ENCODE data around the gene PRIM2.
A peak's percentile ranks its signal among the peaks of the same experiment; 100 is the strongest.
"Not testable (repeated sequence)": the region's sequence is repeated elsewhere in the genome, so short reads cannot be mapped to it uniquely, and the experiment has no call there.

Gene PRIM2

DNA sequence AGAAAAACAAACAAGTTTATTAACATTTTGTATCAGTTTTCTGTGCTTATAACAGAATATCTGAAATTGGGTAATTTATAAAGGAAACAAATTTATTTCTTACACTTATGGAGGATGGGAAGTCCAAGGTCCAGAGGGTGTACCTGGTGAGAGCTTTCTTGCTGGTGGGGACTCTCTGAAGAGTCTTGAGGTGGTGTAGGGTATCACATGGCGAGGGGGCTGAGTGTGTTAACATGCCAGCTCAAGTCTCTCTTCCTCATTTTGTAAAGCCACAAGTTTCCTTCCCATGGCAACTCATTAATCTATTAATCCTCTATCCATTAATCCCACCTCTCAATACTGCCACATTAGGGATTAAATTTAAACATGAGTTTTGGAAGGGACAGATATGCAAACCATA lies 212.3 kb downstream of the PRIM2 start:
- not testable (repeated sequence) for H3K9me2 ChIP-seq (replicated peaks; ENCODE audit: insufficient read depth, low read length); H3K9me3 ChIP-seq (replicated peaks; ENCODE audit: insufficient read depth, low read length); H3F3A ChIP-seq (ENCODE audit: insufficient read depth, low read length); H3K36me3 ChIP-seq (replicated peaks; ENCODE audit: insufficient read depth, low read length); H2AFZ ChIP-seq (ENCODE audit: low read length); H3K79me2 ChIP-seq (ENCODE audit: low read length); DNase-seq; H3K27ac ChIP-seq (ENCODE audit: low read length); H3K9ac ChIP-seq (ENCODE audit: low read length); H3K27me3 ChIP-seq (replicated peaks; ENCODE audit: insufficient read depth, low read length); H3K4me1 ChIP-seq (ENCODE audit: low read length); H3K4me3 ChIP-seq (ENCODE audit: low read length); H3K4me2 ChIP-seq (ENCODE audit: low read depth, low read length); H4K20me1 ChIP-seq (ENCODE audit: insufficient read depth, low read length)

DNA sequence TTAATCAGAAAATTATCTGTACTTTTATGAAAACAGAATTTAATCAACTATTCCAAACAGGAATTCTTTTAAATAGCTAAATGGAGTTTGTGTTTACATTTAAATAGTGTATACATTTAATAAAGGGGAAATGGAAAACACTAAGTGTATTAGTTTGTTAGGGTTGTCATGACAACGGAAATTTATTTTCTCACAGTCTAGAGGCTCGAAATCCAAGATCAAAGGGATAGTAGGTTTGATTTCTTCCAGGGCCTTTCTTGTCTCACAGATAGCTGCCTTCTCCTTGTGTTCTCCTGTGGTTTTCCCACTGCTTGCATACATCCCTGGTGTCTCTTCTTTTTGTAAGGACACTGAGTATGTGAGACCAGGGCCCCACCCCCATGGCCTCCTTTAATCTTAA lies 215.2 kb downstream of the PRIM2 start:
- not testable (repeated sequence) for H3K9ac ChIP-seq (ENCODE audit: low read length); H3K27ac ChIP-seq (ENCODE audit: low read length); H3K9me3 ChIP-seq (replicated peaks; ENCODE audit: insufficient read depth, low read length); H3K27me3 ChIP-seq (replicated peaks; ENCODE audit: insufficient read depth, low read length); H4K20me1 ChIP-seq (ENCODE audit: insufficient read depth, low read length); H3K4me2 ChIP-seq (ENCODE audit: low read depth, low read length); H3K9me2 ChIP-seq (replicated peaks; ENCODE audit: insufficient read depth, low read length); H3F3A ChIP-seq (ENCODE audit: insufficient read depth, low read length); H2AFZ ChIP-seq (ENCODE audit: low read length); H3K4me3 ChIP-seq (ENCODE audit: low read length); H3K4me1 ChIP-seq (ENCODE audit: low read length); DNase-seq; H3K79me2 ChIP-seq (ENCODE audit: low read length); H3K36me3 ChIP-seq (replicated peaks; ENCODE audit: insufficient read depth, low read length)

DNA sequence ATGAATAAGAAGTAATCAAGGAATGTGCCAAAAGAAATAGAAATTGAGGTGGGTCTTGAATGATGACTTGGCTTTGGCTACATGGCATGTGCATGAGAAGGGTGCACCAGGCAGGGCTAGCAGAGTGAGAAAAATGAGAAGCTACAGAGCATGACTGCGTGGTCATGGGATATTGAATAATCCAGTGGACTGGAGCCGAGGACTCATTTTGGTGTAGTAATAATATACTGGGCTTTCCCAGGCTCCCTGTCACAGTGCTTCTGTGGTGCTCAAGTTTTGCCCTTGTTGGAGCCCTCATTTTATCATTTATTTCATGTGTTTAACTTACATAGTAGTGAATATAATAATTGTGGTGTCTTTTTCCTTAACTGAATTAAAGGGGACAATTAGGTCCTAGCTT lies 217.7 kb downstream of the PRIM2 start:
- not testable (repeated sequence) for H3K4me3 ChIP-seq (ENCODE audit: low read length); H3K27me3 ChIP-seq (replicated peaks; ENCODE audit: insufficient read depth, low read length); H3K79me2 ChIP-seq (ENCODE audit: low read length); H3K36me3 ChIP-seq (replicated peaks; ENCODE audit: insufficient read depth, low read length); H3K9me2 ChIP-seq (replicated peaks; ENCODE audit: insufficient read depth, low read length); H2AFZ ChIP-seq (ENCODE audit: low read length); H3K9ac ChIP-seq (ENCODE audit: low read length); H4K20me1 ChIP-seq (ENCODE audit: insufficient read depth, low read length); H3K27ac ChIP-seq (ENCODE audit: low read length); H3K9me3 ChIP-seq (replicated peaks; ENCODE audit: insufficient read depth, low read length); H3K4me2 ChIP-seq (ENCODE audit: low read depth, low read length); H3F3A ChIP-seq (ENCODE audit: insufficient read depth, low read length); H3K4me1 ChIP-seq (ENCODE audit: low read length); DNase-seq

DNA sequence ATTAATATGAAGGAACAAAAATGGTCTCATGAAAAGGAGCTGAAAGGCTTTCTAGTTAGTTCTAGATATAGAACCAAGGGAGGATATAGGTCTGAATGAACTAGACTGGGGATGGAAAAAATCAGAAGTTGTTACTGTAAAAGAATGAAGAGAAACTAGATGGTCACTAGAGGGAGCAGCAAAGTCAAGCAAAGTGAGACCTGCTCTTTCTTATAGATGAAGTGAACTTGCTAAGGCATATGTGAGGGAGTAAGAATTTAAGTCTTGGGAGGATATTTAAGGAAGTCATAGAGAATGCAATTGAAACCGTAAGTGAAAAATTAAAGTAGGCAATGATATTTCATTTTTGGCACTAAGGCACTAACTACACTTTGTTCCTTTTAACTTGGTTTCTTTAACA lies 218.6 kb downstream of the PRIM2 start:
- not testable (repeated sequence) for H3K27me3 ChIP-seq (replicated peaks; ENCODE audit: insufficient read depth, low read length); H3K4me3 ChIP-seq (ENCODE audit: low read length); H3K36me3 ChIP-seq (replicated peaks; ENCODE audit: insufficient read depth, low read length); H3K9ac ChIP-seq (ENCODE audit: low read length); H3K9me3 ChIP-seq (replicated peaks; ENCODE audit: insufficient read depth, low read length); H3K9me2 ChIP-seq (replicated peaks; ENCODE audit: insufficient read depth, low read length); H3K27ac ChIP-seq (ENCODE audit: low read length); H4K20me1 ChIP-seq (ENCODE audit: insufficient read depth, low read length); H2AFZ ChIP-seq (ENCODE audit: low read length); H3K4me2 ChIP-seq (ENCODE audit: low read depth, low read length); H3K4me1 ChIP-seq (ENCODE audit: low read length); DNase-seq; H3K79me2 ChIP-seq (ENCODE audit: low read length); H3F3A ChIP-seq (ENCODE audit: insufficient read depth, low read length)
- TF ChIP-seq, protein P1, sequence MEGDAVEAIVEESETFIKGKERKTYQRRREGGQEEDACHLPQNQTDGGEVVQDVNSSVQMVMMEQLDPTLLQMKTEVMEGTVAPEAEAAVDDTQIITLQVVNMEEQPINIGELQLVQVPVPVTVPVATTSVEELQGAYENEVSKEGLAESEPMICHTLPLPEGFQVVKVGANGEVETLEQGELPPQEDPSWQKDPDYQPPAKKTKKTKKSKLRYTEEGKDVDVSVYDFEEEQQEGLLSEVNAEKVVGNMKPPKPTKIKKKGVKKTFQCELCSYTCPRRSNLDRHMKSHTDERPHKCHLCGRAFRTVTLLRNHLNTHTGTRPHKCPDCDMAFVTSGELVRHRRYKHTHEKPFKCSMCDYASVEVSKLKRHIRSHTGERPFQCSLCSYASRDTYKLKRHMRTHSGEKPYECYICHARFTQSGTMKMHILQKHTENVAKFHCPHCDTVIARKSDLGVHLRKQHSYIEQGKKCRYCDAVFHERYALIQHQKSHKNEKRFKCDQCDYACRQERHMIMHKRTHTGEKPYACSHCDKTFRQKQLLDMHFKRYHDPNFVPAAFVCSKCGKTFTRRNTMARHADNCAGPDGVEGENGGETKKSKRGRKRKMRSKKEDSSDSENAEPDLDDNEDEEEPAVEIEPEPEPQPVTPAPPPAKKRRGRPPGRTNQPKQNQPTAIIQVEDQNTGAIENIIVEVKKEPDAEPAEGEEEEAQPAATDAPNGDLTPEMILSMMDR (IDR thresholded peaks at IDR 0.05; ENCODE audit: low read length): peak; percentile 31

DNA sequence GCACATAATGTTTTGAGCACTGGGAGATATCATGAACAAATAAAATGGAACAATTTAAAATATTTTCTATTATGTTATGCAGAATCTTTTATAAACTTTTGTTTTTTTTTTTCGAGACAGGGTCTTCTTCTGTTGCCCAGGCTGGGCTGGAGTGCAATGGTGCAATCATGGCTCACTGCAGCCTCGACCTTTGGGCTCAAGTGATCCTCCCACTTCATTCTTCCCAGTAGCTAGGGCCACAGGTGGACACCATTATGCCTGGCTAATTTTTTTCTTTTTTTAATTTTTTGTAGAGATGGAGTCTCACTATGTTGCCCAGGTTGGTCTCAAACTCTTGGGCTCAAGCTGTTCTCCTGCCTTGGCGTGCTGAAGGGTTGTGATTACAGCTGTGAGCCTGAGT lies 220.5 kb downstream of the PRIM2 start:
- not testable (repeated sequence) for H3K9me2 ChIP-seq (replicated peaks; ENCODE audit: insufficient read depth, low read length); H4K20me1 ChIP-seq (ENCODE audit: insufficient read depth, low read length); H3K4me1 ChIP-seq (ENCODE audit: low read length); H3K36me3 ChIP-seq (replicated peaks; ENCODE audit: insufficient read depth, low read length); H3K4me2 ChIP-seq (ENCODE audit: low read depth, low read length); H2AFZ ChIP-seq (ENCODE audit: low read length); H3F3A ChIP-seq (ENCODE audit: insufficient read depth, low read length); H3K4me3 ChIP-seq (ENCODE audit: low read length); DNase-seq; H3K9ac ChIP-seq (ENCODE audit: low read length); H3K27ac ChIP-seq (ENCODE audit: low read length); H3K27me3 ChIP-seq (replicated peaks; ENCODE audit: insufficient read depth, low read length); H3K9me3 ChIP-seq (replicated peaks; ENCODE audit: insufficient read depth, low read length); H3K79me2 ChIP-seq (ENCODE audit: low read length)

DNA sequence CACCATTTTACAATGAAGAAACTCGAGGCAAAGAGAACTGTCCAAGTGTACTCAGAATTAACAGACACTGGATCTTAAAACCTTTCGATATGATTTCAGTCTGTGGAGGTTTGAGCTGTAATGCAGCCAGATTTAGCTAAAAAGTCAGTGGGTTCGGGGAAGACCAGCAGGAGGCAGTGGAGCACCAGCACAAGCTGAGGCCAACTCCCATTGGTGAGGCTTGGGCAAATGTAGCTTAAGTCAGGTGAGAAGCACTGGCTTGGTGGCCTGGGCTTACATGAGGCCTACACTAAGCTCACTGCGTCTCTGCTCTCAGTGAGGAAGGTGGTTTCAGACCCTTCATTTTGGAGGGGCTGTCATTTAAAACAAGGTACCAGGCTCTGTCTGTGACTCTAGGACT lies 234.5 kb downstream of the PRIM2 start:
- not testable (repeated sequence) for H3K36me3 ChIP-seq (replicated peaks; ENCODE audit: insufficient read depth, low read length); DNase-seq; H3F3A ChIP-seq (ENCODE audit: insufficient read depth, low read length); H3K4me3 ChIP-seq (ENCODE audit: low read length); H3K27ac ChIP-seq (ENCODE audit: low read length); H3K27me3 ChIP-seq (replicated peaks; ENCODE audit: insufficient read depth, low read length); H2AFZ ChIP-seq (ENCODE audit: low read length); H3K4me1 ChIP-seq (ENCODE audit: low read length); H3K9me2 ChIP-seq (replicated peaks; ENCODE audit: insufficient read depth, low read length); H4K20me1 ChIP-seq (ENCODE audit: insufficient read depth, low read length); H3K9me3 ChIP-seq (replicated peaks; ENCODE audit: insufficient read depth, low read length); H3K9ac ChIP-seq (ENCODE audit: low read length); H3K4me2 ChIP-seq (ENCODE audit: low read depth, low read length); H3K79me2 ChIP-seq (ENCODE audit: low read length)

DNA sequence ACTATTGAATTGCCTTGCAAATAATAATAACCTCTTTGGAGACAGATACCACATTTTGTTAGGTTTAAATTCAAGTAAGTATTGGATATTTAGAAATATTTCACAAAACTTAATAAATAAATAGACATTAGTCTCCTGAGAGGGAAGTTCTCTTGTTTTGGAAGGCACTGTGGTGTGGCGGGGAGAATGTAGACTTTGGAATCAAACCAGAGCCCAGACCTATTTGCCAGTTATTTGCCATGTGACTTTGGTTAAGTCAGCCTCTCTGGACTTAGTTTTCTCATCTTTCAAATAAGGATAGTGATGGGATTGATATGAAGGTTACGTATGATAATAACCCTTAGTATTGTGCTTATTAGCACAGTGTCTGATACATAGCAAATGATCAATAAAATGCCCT lies 240.4 kb downstream of the PRIM2 start:
- H3K9me3 ChIP-seq (replicated peaks; ENCODE audit: insufficient read depth, low read length); H3K36me3 ChIP-seq (replicated peaks; ENCODE audit: insufficient read depth, low read length); H3K27ac ChIP-seq (ENCODE audit: low read length); H3K4me1 ChIP-seq (ENCODE audit: low read length); H4K20me1 ChIP-seq (ENCODE audit: insufficient read depth, low read length); H2AFZ ChIP-seq (ENCODE audit: low read length); H3K4me2 ChIP-seq (ENCODE audit: low read depth, low read length); H3K27me3 ChIP-seq (replicated peaks; ENCODE audit: insufficient read depth, low read length); H3F3A ChIP-seq (ENCODE audit: insufficient read depth, low read length); H3K9ac ChIP-seq (ENCODE audit: low read length); DNase-seq; H3K79me2 ChIP-seq (ENCODE audit: low read length); H3K9me2 ChIP-seq (replicated peaks; ENCODE audit: insufficient read depth, low read length); H3K4me3 ChIP-seq (ENCODE audit: low read length): not testable (repeated sequence)

DNA sequence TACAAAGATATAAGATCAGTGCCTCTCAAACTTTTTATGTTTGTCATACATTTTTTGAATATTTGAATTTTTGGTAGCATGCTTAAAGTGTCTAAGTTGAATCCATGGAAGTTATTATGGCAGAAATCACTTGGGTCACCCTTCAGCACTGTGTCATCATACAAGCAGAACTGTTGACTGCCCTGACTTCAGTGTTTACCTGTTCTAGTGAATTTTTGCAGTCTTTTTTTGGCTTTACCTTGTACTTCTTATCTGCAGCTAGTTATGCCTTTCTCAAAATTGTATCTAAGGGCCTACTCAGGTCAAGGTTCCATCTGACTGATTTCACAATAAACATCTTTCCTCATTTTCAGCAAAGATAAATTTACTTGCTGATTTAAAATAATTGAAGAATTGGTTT lies 241.7 kb downstream of the PRIM2 start:
- not testable (repeated sequence) for H3K9ac ChIP-seq (ENCODE audit: low read length)

More for the DNA sequence above, 241.7 kb downstream of the PRIM2 start:
- H2AFZ ChIP-seq (ENCODE audit: low read length); H3K4me2 ChIP-seq (ENCODE audit: low read depth, low read length); H3F3A ChIP-seq (ENCODE audit: insufficient read depth, low read length); H3K36me3 ChIP-seq (replicated peaks; ENCODE audit: insufficient read depth, low read length); DNase-seq; H3K9me3 ChIP-seq (replicated peaks; ENCODE audit: insufficient read depth, low read length); H3K27me3 ChIP-seq (replicated peaks; ENCODE audit: insufficient read depth, low read length); H3K79me2 ChIP-seq (ENCODE audit: low read length); H3K4me3 ChIP-seq (ENCODE audit: low read length); H3K4me1 ChIP-seq (ENCODE audit: low read length); H4K20me1 ChIP-seq (ENCODE audit: insufficient read depth, low read length); H3K27ac ChIP-seq (ENCODE audit: low read length); H3K9me2 ChIP-seq (replicated peaks; ENCODE audit: insufficient read depth, low read length): not testable (repeated sequence)
